SU-DHL-6 (cell line): ENCODE data around the gene GNAI1.

Experiments used
- H2AFZ ChIP-seq: fragments of 200-600 bp; sonication (generic); 2 replicates; pipeline ENCODE4 v1.6.1; 2014; ENCODE audit warnings: low read depth, mild to moderate bottlenecking, moderate library complexity, mixed read lengths, antibody characterized with exemption, low read length; ENCODE audit not compliant: severe bottlenecking
- H3F3A ChIP-seq: fragments of 200-600 bp; shearing (Covaris generic); 2 replicates; pipeline ENCODE4 v1.6.0; 2016; ENCODE audit warnings: antibody characterized with exemption, mild to moderate bottlenecking; ENCODE audit not compliant: insufficient read depth
- H3K27ac ChIP-seq: fragments of 200-600 bp; sonication (generic); 2 replicates; pipeline ENCODE4 v1.5.1; 2016; ENCODE audit warnings: low read depth, mild to moderate bottlenecking, low read length, moderate library complexity, mixed read lengths
- H3K27me3 ChIP-seq: fragments of 200-600 bp; sonication (generic), shearing (Covaris generic); 2 replicates; pipeline ENCODE4 v1.6.0; 2014; ENCODE audit warnings: mild to moderate bottlenecking, low read length
- H3K36me3 ChIP-seq: fragments of 200-600 bp; sonication (generic); 2 replicates; pipeline ENCODE4 v1.6.1; 2014; ENCODE audit warnings: mild to moderate bottlenecking, low read length, mixed read lengths
- H3K4me2 ChIP-seq: fragments of 300-600, 200-600 bp; shearing (Covaris generic), sonication (generic); 2 replicates; pipeline ENCODE4 v1.6.0; 2014; ENCODE audit warnings: low read length, low read depth, mild to moderate bottlenecking; ENCODE audit not compliant: poor library complexity, severe bottlenecking
- H3K4me3 ChIP-seq: fragments of 200-600 bp; sonication (generic); 2 replicates; pipeline ENCODE4 v1.5.1; 2014; ENCODE audit warnings: antibody characterized with exemption, low read length, mild to moderate bottlenecking, mixed read lengths; ENCODE audit not compliant: insufficient read depth, poor library complexity, severe bottlenecking
- H3K79me2 ChIP-seq: fragments of 200-600 bp; sonication (generic); 2 replicates; pipeline ENCODE4 v1.6.1; 2014; ENCODE audit warnings: mild to moderate bottlenecking, low read length, moderate library complexity; ENCODE audit not compliant: insufficient read depth
- H3K9ac ChIP-seq: fragments of 200-600 bp; sonication (generic); 2 replicates; pipeline ENCODE4 v1.7.0; 2014; ENCODE audit warnings: mild to moderate bottlenecking, low read length
- H3K9me2 ChIP-seq: fragments of 200-600 bp; sonication (generic); replicated peaks from 2 replicates; pipeline ENCODE4 v1.6.1; 2014; ENCODE audit warnings: low read length; ENCODE audit not compliant: insufficient read depth
- H3K9me3 ChIP-seq: fragments of 200-600 bp; sonication (generic); 2 replicates; pipeline ENCODE4 v1.6.1; 2014; ENCODE audit warnings: low read length, mixed read lengths; ENCODE audit not compliant: insufficient read depth
- H4K20me1 ChIP-seq: fragments of 200-600 bp; sonication (generic); 2 replicates; pipeline ENCODE4 v1.6.1; 2014; ENCODE audit warnings: low read depth, mild to moderate bottlenecking, antibody characterized with exemption, low read length, moderate library complexity, mixed read lengths
- EZH2phosphoT487 ChIP-seq: fragments of 200-600 bp; sonication (generic), shearing (Covaris generic); conservative IDR thresholded peaks from 2 replicates; pipeline ENCODE4 v1.6.1; 2018; ENCODE audit warnings: mild to moderate bottlenecking, antibody characterized with exemption, low read length, moderate library complexity, mixed read lengths
- TF ChIP-seq, protein P1 (sequence below): fragments of 200-600 bp; sonication (generic); IDR thresholded peaks from one replicate; pipeline ENCODE4 v1.5.1; 2017; ENCODE audit warnings: antibody characterized with exemption, mild to moderate bottlenecking, low read length, moderate library complexity; ENCODE audit not compliant: insufficient read depth, poor library complexity, severe bottlenecking

Gene GNAI1

DNA sequence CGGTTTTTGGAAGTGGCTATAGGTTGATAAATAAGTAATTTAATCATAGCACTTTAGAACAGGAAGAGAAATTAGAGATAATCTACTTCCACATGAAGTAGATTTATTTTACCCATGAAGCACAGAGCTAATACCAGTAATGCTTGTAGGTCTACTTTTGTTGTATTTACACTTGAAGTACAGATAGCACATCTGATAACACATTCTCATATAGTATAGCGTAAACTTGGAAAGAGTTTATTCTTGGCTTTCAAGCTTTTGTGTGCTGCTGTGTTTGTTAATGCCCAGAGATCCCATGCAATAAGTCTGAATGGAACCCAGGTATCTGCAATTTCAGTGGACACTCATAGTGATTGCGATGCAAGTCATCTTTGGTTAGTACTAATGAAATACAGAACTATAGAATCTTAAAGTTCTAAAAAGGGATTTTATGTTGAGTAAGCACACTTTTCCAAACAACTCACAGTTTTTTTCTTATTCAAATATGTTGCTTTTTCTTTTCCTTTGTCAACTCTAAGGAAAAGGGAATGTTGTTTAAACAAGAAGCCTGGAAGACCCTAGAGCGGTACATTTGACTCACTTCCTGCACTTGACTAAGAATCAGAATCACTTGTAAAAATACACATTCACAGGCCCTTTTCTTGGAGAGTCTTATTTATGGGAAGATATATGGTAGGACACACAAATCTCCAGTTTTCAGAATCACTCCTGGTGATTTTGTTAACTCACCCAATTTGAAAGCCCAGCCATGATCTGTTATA is 105.8 kb downstream of the GNAI1 start:
- no peaks in the 10 kb centered on the region for H4K20me1 ChIP-seq
- TF ChIP-seq EZH2phosphoT487 = no peak
- TF ChIP-seq, protein P1, sequence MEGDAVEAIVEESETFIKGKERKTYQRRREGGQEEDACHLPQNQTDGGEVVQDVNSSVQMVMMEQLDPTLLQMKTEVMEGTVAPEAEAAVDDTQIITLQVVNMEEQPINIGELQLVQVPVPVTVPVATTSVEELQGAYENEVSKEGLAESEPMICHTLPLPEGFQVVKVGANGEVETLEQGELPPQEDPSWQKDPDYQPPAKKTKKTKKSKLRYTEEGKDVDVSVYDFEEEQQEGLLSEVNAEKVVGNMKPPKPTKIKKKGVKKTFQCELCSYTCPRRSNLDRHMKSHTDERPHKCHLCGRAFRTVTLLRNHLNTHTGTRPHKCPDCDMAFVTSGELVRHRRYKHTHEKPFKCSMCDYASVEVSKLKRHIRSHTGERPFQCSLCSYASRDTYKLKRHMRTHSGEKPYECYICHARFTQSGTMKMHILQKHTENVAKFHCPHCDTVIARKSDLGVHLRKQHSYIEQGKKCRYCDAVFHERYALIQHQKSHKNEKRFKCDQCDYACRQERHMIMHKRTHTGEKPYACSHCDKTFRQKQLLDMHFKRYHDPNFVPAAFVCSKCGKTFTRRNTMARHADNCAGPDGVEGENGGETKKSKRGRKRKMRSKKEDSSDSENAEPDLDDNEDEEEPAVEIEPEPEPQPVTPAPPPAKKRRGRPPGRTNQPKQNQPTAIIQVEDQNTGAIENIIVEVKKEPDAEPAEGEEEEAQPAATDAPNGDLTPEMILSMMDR = no peak
- H3K27me3 ChIP-seq = no peaks in the 10 kb centered on the region
- H3F3A ChIP-seq = no peaks in the 10 kb centered on the region
- no peak overlapping the region for H2AFZ ChIP-seq
- no peaks in the 10 kb centered on the region for H3K9me2 ChIP-seq
- no peaks in the 10 kb centered on the region for H3K9me3 ChIP-seq
- H3K27ac ChIP-seq = no peak overlapping the region
- no peak overlapping the region for H3K9ac ChIP-seq
- no peak overlapping the region for H3K4me2 ChIP-seq
- no peaks in the 10 kb centered on the region for H3K79me2 ChIP-seq
- H3K4me3 ChIP-seq = no peak overlapping the region
- no peaks in the 10 kb centered on the region for H3K36me3 ChIP-seq

DNA sequence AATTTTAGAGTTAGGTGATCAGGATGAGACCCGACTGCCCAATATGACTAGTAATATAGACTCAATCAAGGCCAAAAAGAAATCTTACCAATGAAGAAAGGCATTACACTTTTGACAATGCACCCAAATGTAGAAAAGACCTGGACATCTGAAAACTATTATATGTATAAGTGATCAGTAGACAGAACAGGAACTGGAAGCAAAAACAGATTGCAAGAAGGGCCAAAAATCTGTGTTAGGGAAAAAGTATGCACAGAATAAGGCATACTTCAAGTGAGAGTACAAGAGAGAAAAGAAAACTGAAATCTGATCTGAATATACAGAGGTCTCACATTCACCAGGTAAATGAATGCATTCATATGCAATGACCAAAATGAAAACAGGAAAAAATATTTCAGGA is 107.0 kb downstream of the GNAI1 start:
- Histone ChIP-seq H2AFZ (no peak overlapping the region), H4K20me1 (no peaks in the 10 kb centered on the region), H3K27ac (no peak overlapping the region), H3K79me2 (no peaks in the 10 kb centered on the region), H3K27me3 (no peaks in the 10 kb centered on the region), H3F3A (no peaks in the 10 kb centered on the region), H3K9ac (no peak overlapping the region), H3K36me3 (no peaks in the 10 kb centered on the region), H3K4me3 (no peak overlapping the region), H3K9me3 (no peaks in the 10 kb centered on the region), H3K4me2 (no peak overlapping the region), H3K9me2 (no peaks in the 10 kb centered on the region)
- TF ChIP-seq, protein P1 = no peak
- TF ChIP-seq EZH2phosphoT487 = no peak

DNA sequence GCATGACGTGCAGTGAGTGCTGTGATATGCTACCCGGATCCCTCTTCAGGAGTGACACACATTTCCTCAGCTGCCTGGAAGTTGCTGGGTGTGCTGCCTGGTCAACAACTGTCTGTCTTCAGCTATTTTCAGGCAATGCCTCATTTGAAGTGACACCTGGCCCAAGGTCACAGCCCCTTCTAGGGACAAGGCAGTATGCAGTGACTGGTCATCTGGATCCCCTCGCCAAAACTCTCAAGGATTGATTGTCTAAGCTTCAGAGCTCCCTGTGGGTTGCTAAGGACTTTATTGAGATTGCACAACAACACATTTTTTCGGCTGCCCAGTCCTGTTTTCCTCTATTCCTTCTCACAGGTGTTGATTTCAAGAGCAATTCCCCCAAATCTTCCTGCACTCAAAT is 108.8 kb downstream of the GNAI1 start:
- Histone ChIP-seq H3K9me2 (no peaks in the 10 kb centered on the region), H3K36me3 (no peaks in the 10 kb centered on the region), H3K27me3 (no peaks in the 10 kb centered on the region), H3K4me2 (no peak overlapping the region), H2AFZ (no peak overlapping the region), H3K4me3 (no peak overlapping the region), H3F3A (no peaks in the 10 kb centered on the region), H4K20me1 (no peaks in the 10 kb centered on the region), H3K79me2 (no peaks in the 10 kb centered on the region), H3K27ac (no peak overlapping the region), H3K9ac (no peak overlapping the region), H3K9me3 (no peaks in the 10 kb centered on the region)
- TF ChIP-seq, protein P1 = no peak
- TF ChIP-seq EZH2phosphoT487 = no peak
